ENCODE results near the gene MAMDC2.

DNA sequence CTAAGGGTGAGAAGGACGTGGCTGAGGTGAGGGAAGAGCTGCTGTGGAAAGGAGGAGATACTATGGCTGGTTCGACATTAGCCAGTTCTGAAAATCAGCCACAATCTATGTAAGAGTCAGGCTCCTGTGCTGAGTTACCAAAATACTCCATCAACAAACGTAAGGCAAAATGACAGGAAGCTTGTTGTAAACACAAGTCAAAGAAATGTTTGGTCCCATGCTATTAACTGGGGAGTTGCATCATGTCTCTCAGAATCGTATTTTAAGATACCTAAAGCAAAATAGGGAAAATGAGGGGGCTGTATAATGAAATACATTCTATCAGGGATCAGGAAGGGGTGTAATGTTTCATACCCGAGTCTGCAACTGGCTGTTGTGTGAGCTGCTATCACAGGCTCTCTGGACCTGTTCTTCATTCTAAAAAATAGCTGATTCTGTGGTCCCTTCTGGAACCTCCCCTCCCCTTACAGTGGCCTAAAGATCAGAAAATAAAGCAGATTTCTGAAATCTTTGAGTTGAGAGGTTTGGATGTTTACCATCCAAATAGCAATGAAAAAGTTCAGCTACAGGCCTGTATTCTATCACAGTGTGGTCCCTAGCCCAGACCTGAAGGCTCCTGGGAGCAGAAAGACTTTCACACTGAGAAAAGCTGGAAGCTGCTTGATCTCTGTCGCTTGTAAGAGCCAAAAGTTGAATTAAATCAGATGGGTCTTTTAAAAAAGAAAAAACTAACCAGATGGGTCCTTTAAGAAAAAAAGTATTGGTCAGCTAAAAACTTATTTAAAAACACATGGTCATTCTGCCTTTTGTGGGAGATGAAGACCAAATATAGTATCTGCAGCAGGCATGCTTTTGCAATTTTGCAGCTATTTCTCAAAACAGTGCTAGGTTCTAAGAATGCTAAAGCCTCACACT, 117.3 kb downstream of the MAMDC2 start:
- TF ChIP-seq, protein P1, sequence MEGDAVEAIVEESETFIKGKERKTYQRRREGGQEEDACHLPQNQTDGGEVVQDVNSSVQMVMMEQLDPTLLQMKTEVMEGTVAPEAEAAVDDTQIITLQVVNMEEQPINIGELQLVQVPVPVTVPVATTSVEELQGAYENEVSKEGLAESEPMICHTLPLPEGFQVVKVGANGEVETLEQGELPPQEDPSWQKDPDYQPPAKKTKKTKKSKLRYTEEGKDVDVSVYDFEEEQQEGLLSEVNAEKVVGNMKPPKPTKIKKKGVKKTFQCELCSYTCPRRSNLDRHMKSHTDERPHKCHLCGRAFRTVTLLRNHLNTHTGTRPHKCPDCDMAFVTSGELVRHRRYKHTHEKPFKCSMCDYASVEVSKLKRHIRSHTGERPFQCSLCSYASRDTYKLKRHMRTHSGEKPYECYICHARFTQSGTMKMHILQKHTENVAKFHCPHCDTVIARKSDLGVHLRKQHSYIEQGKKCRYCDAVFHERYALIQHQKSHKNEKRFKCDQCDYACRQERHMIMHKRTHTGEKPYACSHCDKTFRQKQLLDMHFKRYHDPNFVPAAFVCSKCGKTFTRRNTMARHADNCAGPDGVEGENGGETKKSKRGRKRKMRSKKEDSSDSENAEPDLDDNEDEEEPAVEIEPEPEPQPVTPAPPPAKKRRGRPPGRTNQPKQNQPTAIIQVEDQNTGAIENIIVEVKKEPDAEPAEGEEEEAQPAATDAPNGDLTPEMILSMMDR (IDR thresholded peaks at IDR 0.05): no peak
- no peak for TF ChIP-seq EZH2 (IDR thresholded peaks at IDR 0.05; ENCODE audit: borderline replicate concordance, insufficient read depth, low read depth, low read length, poor library complexity, severe bottlenecking)

All from B cell (primary cell).